ENCODE measurements around the gene ZDHHC14.

DNA sequence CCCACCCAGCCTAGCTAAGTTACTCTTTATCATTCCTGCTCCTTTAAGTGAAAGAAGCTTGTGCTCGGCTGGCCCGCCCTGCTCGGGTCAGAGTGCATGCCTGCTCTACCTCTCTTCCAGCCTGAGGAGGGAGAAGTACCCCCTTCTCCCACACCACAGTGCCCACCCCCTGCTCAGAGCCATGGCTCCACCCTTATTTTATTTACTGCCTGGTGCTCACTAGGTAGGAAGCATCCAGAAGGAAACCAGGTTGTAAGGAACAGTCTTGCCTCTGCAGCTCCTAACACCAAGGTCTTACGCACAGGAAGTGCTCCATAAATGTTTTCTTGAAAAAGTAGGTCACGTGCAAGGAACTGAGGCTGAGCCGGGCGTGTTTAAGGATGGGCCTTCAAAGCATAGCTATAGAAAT lies 336.4 kb downstream of the ZDHHC14 start:
- TF ChIP-seq, protein P1, sequence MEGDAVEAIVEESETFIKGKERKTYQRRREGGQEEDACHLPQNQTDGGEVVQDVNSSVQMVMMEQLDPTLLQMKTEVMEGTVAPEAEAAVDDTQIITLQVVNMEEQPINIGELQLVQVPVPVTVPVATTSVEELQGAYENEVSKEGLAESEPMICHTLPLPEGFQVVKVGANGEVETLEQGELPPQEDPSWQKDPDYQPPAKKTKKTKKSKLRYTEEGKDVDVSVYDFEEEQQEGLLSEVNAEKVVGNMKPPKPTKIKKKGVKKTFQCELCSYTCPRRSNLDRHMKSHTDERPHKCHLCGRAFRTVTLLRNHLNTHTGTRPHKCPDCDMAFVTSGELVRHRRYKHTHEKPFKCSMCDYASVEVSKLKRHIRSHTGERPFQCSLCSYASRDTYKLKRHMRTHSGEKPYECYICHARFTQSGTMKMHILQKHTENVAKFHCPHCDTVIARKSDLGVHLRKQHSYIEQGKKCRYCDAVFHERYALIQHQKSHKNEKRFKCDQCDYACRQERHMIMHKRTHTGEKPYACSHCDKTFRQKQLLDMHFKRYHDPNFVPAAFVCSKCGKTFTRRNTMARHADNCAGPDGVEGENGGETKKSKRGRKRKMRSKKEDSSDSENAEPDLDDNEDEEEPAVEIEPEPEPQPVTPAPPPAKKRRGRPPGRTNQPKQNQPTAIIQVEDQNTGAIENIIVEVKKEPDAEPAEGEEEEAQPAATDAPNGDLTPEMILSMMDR (IDR thresholded peaks at IDR 0.05): no peak
- TF ChIP-seq POLR2AphosphoS5 (IDR thresholded peaks at IDR 0.05): no peak

Measured in prostate gland (tissue), 2 donors.